Naive thymus-derived CD8-positive, alpha-beta T cell (primary cell): ENCODE results near the gene MRGPRF. TPM values are rescaled to one million over a fixed set of nuclear protein-coding genes. Genes with fewer than 3 reads are reported as not detected.
"Not testable (repeated sequence)": the region's sequence is repeated elsewhere in the genome, so short reads cannot be mapped to it uniquely, and the experiment has no call there.

Experiments used
- ATAC-seq, 2 donors: fragments of 150-1000 bp; cut with Tn5 transposase in 1 of 2; sonication (Bioruptor Pico), chemical (Tn5 transposase) in 1 of 2; 1 replicate in 1 of 2; 2 replicates in 1 of 2; pipeline ENCODE4 v1.10.0; 2021; ENCODE audit warnings: mild to moderate bottlenecking in 2 of 2, moderate library complexity in 2 of 2
- POLR2A ChIA-PET: fragments of 350-600 bp; sonication (Branson Sonifier 250); formaldehyde crosslinking; loops from one replicate; lab custom pipeline; 2021; ENCODE audit warnings: antibody characterized with exemption; lab: Charles Lee
- DNase-seq, 10 donors: peaks; one replicate each; pipeline versions ENCODE4 v3.0.0 to v3.0.0-alpha.2; 2020 to 2022
- H3K27ac Mint-ChIP-seq, 10 donors: one replicate each; pipeline ENCODE4 v1.8.0; 2020 to 2022; ENCODE audit warnings: mild to moderate bottlenecking in 10 of 10, mixed read lengths in 10 of 10, moderate library complexity in 4 of 10, inconsistent platforms in 1 of 10
- H3K27me3 Mint-ChIP-seq, 5 donors: one replicate each; pipeline ENCODE4 v1.8.0; 2021 to 2022; ENCODE audit warnings: mixed read lengths in 5 of 5
- H3K36me3 Mint-ChIP-seq, 3 donors: one replicate each; pipeline ENCODE4 v1.8.0; 2020 to 2022; ENCODE audit warnings: mixed read lengths in 3 of 3, mild to moderate bottlenecking in 2 of 3, inconsistent platforms in 1 of 3
- H3K4me1 Mint-ChIP-seq, 4 donors: one replicate each; pipeline ENCODE4 v1.8.0; 2021 to 2022; ENCODE audit warnings: mixed read lengths in 4 of 4
- H3K4me3 Mint-ChIP-seq, 10 donors: one replicate each; pipeline ENCODE4 v1.8.0; 2020 to 2022; ENCODE audit warnings: mild to moderate bottlenecking in 10 of 10, mixed read lengths in 10 of 10, moderate library complexity in 6 of 10, inconsistent platforms in 1 of 10
- H3K9me3 Mint-ChIP-seq, 9 donors: one replicate each; pipeline ENCODE4 v1.8.0; 2020 to 2022; ENCODE audit warnings: mixed read lengths in 9 of 9, mild to moderate bottlenecking in 3 of 9, inconsistent platforms in 1 of 9, moderate library complexity in 1 of 9
- polyA plus RNA-seq, 3 donors: library from polyadenylated mRNA; unstranded; fragments of 300-500 nt; fragmentation: Illumina TruSeq; gene quantifications; one replicate each; pipeline ENCODE4 v1.2.3, GENCODE V29; 2021
- total RNA-seq, 8 experiments: library from RNA in 2 of 8; stranded (reverse) in 2 of 8; gene quantifications; one replicate each; pipeline ENCODE4 v1.2.3 and lab custom pipeline; 2021 to 2026

Gene MRGPRF
- total and polyA plus RNA-seq, 5 experiments from 2014 or later: not detected

DNA sequence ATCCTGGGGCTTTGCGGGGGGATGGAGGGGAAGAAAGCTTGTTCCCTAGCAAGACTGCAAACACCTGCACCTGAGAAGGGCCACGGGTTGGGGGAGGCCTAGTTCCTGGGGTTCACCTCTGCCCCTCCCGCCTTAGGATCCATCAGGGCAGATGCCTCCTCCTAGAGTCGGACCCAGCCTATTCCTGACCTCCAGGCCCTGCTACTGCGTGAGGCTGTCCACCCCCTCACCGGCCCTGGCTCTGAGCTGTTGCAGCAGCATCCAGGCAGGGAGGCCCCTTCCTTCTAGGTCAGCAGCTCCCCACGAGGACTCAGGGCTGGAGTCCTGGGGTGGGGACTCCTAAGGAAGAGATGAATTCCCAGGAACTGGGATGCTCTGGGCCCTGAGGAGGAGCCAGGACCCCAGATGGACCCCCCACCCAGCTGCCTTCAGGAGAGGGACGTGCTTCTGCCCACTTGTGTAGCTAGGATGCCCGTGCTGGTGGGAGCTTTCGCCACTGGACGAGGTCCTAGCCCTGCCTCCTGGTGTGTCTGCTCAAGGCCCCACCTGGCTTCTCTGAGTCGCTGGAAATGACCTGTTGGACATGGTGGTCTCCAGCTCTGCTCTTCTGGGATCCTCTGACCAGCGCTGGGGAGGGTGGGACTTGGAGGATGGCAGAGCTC is 10.3 kb downstream of the MRGPRF start:
- ATAC-seq: no peak
- H3K9me3 Mint-ChIP-seq: no peaks in the 10 kb centered on the region
- no peaks in the 10 kb centered on the region for H3K36me3 Mint-ChIP-seq
- no peak overlapping the region for H3K27ac Mint-ChIP-seq
- H3K27me3 Mint-ChIP-seq: peaks cover 0 to 22% (median 13%) of the 10 kb centered on the region in 5 donors
- POLR2A ChIA-PET: no interaction called here
- peak in 1 of 10 donors; percentile 21 for DNase-seq
- H3K4me3 Mint-ChIP-seq: no peak overlapping the region
- H3K4me1 Mint-ChIP-seq: peaks cover 0 to 6% (median 1%) of the 10 kb centered on the region in 4 donors

DNA sequence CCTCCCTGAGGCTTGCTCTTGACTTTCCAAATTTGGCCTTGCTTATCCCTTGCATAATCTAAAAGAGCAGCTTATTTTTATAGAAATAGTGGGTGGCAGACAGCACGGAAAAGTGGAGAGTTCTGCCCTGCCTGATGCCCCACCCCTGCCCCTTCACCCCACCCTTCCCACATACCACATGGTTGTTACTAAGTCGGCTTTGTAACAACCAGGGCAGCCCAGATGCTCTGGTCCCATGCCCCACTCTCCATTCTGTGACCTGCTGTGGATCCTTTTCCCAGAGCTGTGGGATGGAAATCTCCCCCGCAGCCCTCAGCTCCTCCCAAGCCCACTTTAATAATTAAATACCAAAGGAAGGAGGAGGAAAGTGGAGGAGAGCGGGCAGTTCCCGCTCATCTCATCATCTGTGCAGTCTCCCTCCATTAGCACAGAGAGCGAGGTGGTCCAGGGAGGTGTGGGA is 10.9 kb downstream of the MRGPRF start:
- Mint-ChIP-seq H3K27ac (no peak overlapping the region), H3K9me3 (no peaks in the 10 kb centered on the region), H3K27me3 (peaks cover 0 to 22% (median 13%) of the 10 kb centered on the region in 5 donors), H3K4me3 (no peak overlapping the region), H3K4me1 (peaks cover 0 to 6% (median 1%) of the 10 kb centered on the region in 4 donors), H3K36me3 (no peaks in the 10 kb centered on the region)
- ATAC-seq (no peak), DNase-seq (no peak)
- POLR2A ChIA-PET: no interaction called here

GRCh38 chr11:69001243-69002081 is 11.6 kb downstream of the MRGPRF start:
- ATAC-seq (no peak), DNase-seq (peak in 1 of 10 donors; percentile 58)
- H3K36me3 Mint-ChIP-seq: no peaks in the 10 kb centered on the region
- no peaks in the 10 kb centered on the region for H3K9me3 Mint-ChIP-seq
- H3K4me3 Mint-ChIP-seq: no peak overlapping the region
- POLR2A ChIA-PET: no interaction called here
- H3K27ac Mint-ChIP-seq: no peak overlapping the region
- peaks cover 0 to 22% (median 15%) of the 10 kb centered on the region in 5 donors for H3K27me3 Mint-ChIP-seq
- H3K4me1 Mint-ChIP-seq: peaks cover 0 to 6% (median 1%) of the 10 kb centered on the region in 4 donors

- POLR2A ChIA-PET: no interaction called here
- no peak overlapping the region for H3K4me3 Mint-ChIP-seq
- no peaks in the 10 kb centered on the region for H3K36me3 Mint-ChIP-seq
- ATAC-seq (no peak), DNase-seq (peak in 1 of 10 donors; percentile 57)
- H3K27ac Mint-ChIP-seq: no peak overlapping the region
- H3K9me3 Mint-ChIP-seq: no peaks in the 10 kb centered on the region
- peaks cover 0 to 6% (median 1%) of the 10 kb centered on the region in 4 donors for H3K4me1 Mint-ChIP-seq
- peaks cover 0 to 20% (median 16%) of the 10 kb centered on the region in 5 donors for H3K27me3 Mint-ChIP-seq
These were observed 12.2 kb downstream of the MRGPRF start for GRCh38 chr11:69000831-69001242.

DNA sequence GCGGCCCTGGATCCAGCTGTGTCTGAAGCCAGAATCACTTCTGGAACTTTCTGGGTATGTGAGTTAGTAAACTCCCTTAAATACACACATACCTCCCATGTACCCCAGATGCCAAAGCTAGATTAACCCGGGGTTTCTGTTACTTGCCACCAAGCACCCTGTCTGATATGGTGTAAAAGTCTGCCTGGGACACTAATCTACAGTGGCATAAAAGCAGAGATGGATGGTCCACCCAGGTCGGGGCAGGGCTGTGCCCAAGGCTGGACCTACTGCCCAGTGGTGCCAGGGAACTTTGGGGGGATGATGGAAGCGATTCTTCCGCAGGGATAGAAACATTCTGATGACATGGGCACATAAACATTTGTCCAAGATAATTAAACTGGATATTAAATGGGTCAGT is 12.7 kb downstream of the MRGPRF start:
- Mint-ChIP-seq H3K27ac (no peak overlapping the region), H3K27me3 (peaks cover 0 to 16% (median 13%) of the 10 kb centered on the region in 5 donors), H3K4me1 (peaks cover 0 to 6% (median 1%) of the 10 kb centered on the region in 4 donors), H3K9me3 (no peaks in the 10 kb centered on the region), H3K36me3 (no peaks in the 10 kb centered on the region), H3K4me3 (no peak overlapping the region)
- ATAC-seq (no peak), DNase-seq (no peak)
- POLR2A ChIA-PET: no interaction called here

DNA sequence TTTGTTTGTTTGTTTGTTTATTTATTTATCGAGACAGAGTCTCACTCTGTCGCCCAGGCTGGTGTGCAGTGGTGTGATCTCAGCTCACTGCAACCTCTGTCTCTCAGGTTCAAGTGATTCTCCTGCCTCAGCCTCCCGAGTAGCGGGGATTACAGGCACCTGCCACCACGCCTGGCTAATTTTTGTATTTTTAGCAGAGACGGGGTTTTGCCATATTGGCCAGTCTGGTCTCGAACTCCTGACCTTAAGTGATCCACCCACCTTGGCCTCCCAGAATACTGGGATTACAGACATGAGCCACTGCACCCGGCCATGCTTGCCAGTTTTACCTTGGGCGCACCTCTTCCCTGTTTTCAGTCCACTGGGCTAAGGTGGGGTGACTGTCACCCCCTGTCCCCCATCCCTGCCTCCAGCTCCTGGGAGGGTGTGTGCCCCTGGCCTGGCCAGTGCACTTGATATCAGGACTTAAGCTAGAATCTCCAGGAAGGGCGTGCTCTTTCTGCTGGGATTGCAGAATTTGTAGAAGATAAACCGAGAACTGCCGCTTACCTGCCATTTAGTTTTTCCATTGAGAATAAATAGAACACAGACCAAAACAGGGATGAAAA is 13.2 kb downstream of the MRGPRF start:
- DNase-seq, H3K4me1 Mint-ChIP-seq, H3K9me3 Mint-ChIP-seq, H3K4me3 Mint-ChIP-seq, H3K36me3 Mint-ChIP-seq, ATAC-seq, POLR2A ChIA-PET: not testable (repeated sequence)
- Mint-ChIP-seq H3K27me3 (peaks cover 0 to 12% (median 10%) of the 10 kb centered on the region in 5 donors), H3K27ac (peak overlapping the region in 1 of 10 donors; percentile 24)

DNA sequence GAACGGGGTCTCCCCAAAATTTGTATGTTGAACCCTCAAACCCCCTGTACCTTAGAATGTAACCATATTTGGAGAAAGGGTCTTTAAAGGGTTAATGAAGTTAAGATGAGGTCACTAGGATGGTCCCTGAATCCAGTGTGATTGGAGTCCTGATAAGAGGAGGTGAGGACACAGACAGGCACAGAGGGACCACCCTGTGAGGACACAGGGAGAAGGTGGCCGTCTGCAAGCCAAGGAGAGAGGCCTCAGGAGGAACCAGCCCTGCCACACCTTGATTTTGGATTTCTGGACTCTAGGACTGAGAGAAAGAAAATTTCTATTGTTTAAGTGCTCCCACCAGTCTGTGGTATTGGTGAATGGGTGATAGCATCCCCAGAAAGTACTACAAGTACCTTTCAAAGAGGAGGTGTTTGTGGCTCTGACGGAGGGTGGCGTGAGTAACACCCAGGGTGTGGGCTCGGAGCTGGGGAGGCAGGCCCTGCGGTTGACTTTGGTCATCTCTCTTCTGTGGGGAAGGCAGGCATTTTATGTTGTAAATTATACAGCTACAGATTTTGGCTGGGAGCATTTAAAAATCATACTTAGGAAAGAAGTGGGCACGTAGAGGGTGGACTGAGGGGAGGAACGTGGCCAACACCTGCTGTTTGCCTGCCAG is 13.8 kb downstream of the MRGPRF start:
- Mint-ChIP-seq H3K36me3 (no peaks in the 10 kb centered on the region), H3K9me3 (no peaks in the 10 kb centered on the region), H3K27me3 (peaks cover 0 to 15% (median 10%) of the 10 kb centered on the region in 5 donors), H3K4me1 (peaks cover 0 to 6% (median 0%) of the 10 kb centered on the region in 4 donors), H3K4me3 (no peak overlapping the region), H3K27ac (peak overlapping the region in 1 of 10 donors; percentile 67)
- DNase-seq: no peak
- ATAC-seq: no peak
- POLR2A ChIA-PET: no interaction called here

DNA sequence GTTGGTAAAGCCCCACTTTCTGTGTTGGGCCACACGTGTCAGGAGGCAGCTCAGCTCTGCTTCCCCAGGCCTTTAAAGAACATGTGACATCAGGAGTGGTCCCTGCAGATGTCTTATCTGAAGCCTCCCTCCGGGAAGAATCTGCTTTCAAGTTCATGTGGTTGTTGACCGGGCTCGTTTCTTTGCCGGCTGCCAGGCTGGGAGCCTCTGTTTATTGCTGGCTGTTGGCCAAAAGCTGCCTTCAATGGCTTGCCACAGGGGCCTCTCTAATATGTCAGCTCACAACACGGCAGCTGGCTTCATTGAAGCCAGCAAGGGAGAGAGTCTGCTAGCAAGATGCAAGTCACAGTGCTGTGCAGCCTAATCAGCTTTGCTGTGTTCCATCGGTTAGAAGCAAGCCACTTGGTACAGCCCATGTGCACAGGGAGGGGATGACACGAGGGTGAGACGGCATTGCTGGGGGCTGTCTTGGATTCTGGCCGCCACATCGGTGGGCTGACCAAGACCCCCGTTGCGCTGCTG is 14.6 kb downstream of the MRGPRF start:
- Mint-ChIP-seq H3K9me3 (no peaks in the 10 kb centered on the region), H3K4me1 (peaks cover 0 to 6% (median 0%) of the 10 kb centered on the region in 4 donors), H3K36me3 (no peaks in the 10 kb centered on the region), H3K27me3 (peaks cover 0 to 21% (median 10%) of the 10 kb centered on the region in 5 donors), H3K27ac (peak overlapping the region in 1 of 10 donors; percentile 34), H3K4me3 (no peak overlapping the region)
- no peak for DNase-seq
- POLR2A ChIA-PET: no interaction called here
- ATAC-seq: no peak

DNA sequence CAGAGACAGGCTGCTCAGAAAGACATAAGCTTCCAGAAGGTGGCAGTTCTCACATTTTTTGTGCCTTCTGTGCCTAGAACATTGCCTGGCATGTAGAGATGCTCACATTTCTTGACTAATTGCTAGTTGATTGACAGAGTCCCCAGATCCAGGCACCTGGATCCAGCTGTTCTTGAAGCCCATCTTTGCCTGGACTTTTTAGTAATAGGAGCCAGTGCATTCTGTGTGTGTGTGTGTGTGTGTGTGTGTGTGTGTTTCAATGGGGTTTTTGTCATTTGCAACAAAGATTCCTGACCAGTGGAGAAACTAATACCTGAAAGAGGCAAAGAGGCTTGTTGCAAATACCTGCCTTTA is 15.1 kb downstream of the MRGPRF start:
- POLR2A ChIA-PET: no interaction called here
- H3K27me3 Mint-ChIP-seq: peaks cover 0 to 23% (median 13%) of the 10 kb centered on the region in 5 donors
- H3K27ac Mint-ChIP-seq: no peak overlapping the region
- H3K4me1 Mint-ChIP-seq: peaks cover 0 to 6% (median 0%) of the 10 kb centered on the region in 4 donors
- H3K9me3 Mint-ChIP-seq: no peaks in the 10 kb centered on the region
- H3K36me3 Mint-ChIP-seq: no peaks in the 10 kb centered on the region
- DNase-seq (no peak), ATAC-seq (no peak)
- no peak overlapping the region for H3K4me3 Mint-ChIP-seq

DNA sequence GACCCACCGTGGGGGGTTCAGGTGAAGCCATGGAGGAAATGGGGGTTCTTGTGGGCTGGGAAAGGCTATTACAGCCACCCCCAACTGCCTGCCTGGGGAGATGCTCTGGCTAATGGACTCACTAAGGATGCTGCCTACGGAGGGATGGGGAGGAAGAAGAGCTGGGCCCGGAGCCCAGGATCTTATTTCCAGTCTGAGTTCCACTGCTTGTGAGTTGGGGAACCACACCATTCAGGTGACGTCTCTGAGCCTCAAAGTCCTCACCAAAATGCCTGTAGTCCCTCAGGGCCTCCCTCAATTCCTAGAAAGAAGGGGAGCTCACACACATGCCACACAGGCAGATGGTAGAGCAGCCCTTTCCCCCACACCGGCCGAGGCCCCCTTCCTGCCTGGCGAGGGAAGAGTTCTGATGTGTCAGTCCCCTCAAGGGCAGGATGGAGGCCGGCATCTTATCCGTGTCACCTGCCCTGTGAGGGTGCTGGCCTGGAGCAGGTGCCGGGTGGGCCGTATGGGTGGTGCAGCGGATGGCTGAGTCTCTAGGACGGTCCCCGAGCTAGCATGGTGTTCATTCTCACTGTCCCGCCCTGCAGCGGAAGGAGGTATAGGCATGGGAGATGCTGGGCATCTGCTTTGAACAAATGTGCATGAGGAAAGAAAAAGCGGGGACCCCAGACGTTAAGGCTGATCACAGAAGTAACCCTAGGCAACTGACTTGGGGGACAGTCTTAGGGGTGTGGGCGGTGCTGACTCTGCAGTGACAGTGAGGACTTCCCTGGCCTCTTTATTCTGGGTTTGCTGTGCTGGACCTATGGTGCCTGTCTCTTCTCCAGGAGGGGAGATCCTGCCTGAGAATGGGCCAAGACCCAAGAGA is 15.7 kb downstream of the MRGPRF start:
- Mint-ChIP-seq H3K27ac (peak overlapping the region in 1 of 10 donors; percentile 52), H3K4me3 (no peak overlapping the region), H3K36me3 (no peaks in the 10 kb centered on the region), H3K9me3 (no peaks in the 10 kb centered on the region), H3K4me1 (peaks cover 0 to 6% (median 0%) of the 10 kb centered on the region in 4 donors), H3K27me3 (peaks cover under 1 to 29% (median 18%) of the 10 kb centered on the region in 5 donors)
- ATAC-seq (no peak), DNase-seq (peak in 1 of 10 donors; percentile 57)
- POLR2A ChIA-PET: no interaction called here

GRCh38 chr11:68996376-68997123 is 16.5 kb downstream of the MRGPRF start:
- H3K27me3 Mint-ChIP-seq: peaks cover 3 to 33% (median 24%) of the 10 kb centered on the region in 5 donors
- DNase-seq: peak in 1 of 10 donors; percentile 52
- no peak for ATAC-seq
- H3K9me3 Mint-ChIP-seq: no peaks in the 10 kb centered on the region
- peaks cover 0 to 6% (median 1%) of the 10 kb centered on the region in 4 donors for H3K4me1 Mint-ChIP-seq
- peak overlapping the region in 1 of 10 donors; percentile 21 for H3K27ac Mint-ChIP-seq
- H3K4me3 Mint-ChIP-seq: no peak overlapping the region
- POLR2A ChIA-PET: no interaction called here
- H3K36me3 Mint-ChIP-seq: no peaks in the 10 kb centered on the region
